Measurements from ENCODE around the gene TCERG1L. TPM values are rescaled to one million over a fixed set of nuclear protein-coding genes. Genes with fewer than 3 reads are reported as not detected.

The TCERG1L gene
- total RNA-seq, 4 donors from 2014 or later, result not detected

DNA sequence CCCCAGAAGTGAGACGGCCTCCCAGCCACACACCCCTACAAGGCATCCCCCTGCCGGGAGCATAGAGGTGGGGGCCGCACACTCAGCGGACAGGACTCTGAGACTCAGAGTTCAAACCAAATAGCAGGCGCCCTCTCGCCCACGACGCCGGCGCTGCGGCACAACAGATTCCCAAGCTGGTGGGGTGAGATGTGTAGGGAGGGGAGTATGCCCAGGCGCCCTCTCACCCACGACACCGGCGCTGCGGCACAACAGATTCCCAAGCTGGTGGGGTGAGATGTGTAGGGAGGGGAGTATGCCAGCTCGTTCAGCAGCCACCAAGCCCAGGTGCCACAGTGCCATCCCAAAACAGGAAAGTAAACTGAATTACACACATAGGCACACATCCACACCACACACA lies 64.7 kb downstream of the TCERG1L start:
- H3K36me3 ChIP-seq, result no peaks in the 10 kb centered on the region
- no peaks in the 10 kb centered on the region for H3K9me3 ChIP-seq
- no peaks in the 10 kb centered on the region for H3K27me3 ChIP-seq
- TF ChIP-seq, protein P1, sequence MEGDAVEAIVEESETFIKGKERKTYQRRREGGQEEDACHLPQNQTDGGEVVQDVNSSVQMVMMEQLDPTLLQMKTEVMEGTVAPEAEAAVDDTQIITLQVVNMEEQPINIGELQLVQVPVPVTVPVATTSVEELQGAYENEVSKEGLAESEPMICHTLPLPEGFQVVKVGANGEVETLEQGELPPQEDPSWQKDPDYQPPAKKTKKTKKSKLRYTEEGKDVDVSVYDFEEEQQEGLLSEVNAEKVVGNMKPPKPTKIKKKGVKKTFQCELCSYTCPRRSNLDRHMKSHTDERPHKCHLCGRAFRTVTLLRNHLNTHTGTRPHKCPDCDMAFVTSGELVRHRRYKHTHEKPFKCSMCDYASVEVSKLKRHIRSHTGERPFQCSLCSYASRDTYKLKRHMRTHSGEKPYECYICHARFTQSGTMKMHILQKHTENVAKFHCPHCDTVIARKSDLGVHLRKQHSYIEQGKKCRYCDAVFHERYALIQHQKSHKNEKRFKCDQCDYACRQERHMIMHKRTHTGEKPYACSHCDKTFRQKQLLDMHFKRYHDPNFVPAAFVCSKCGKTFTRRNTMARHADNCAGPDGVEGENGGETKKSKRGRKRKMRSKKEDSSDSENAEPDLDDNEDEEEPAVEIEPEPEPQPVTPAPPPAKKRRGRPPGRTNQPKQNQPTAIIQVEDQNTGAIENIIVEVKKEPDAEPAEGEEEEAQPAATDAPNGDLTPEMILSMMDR (IDR thresholded peaks at IDR 0.05), result no peak
- TF ChIP-seq POLR2A (IDR thresholded peaks at IDR 0.05), result no peak
- DNase-seq, result peak in 1 of 3 donors; percentile 39
- H3K27ac ChIP-seq, result no peak overlapping the region
- H3K4me3 ChIP-seq, result no peak overlapping the region
- H3K4me1 ChIP-seq, result no peaks in the 10 kb centered on the region

GRCh38 chr10:131246089-131246488 lies 65.4 kb downstream of the TCERG1L start:
- no peaks in the 10 kb centered on the region for H3K27me3 ChIP-seq
- TF ChIP-seq, protein P1 (IDR thresholded peaks at IDR 0.05), result no peak
- no peak for TF ChIP-seq POLR2A (IDR thresholded peaks at IDR 0.05)
- H3K4me1 ChIP-seq, result no peaks in the 10 kb centered on the region
- peak in 1 of 3 donors; percentile 19 for DNase-seq
- H3K4me3 ChIP-seq, result no peak overlapping the region
- H3K27ac ChIP-seq, result no peak overlapping the region
- H3K9me3 ChIP-seq, result no peaks in the 10 kb centered on the region
- H3K36me3 ChIP-seq, result no peaks in the 10 kb centered on the region

DNA sequence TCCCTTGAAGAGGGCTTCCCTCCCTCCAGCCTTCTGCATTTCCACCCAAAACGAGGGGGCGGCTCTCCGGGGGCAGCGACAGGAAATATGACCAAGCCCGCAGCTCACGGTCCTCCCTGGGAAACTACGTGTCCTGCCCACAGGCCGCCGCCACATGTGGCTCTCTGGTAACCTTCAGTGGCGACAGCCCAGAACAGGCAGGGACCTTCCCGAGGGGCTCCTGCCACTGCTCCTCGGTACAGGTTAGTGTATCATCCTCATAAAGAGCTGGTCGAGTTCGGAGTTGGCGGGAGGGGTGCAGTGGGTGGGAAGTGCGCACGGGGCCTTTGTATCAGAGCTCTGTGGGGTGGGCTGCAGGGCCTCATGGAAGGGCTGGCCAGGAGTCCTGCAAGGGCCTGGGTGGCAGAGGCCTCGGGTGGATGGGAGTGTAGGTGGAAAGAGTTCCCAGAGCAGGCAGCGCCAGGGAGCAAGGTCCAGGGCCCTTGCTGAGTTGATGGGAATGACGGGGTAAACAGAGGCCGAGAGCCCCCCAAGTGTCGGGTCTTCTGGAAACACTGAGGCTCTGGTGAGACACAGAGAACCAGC lies 66.0 kb downstream of the TCERG1L start:
- Histone ChIP-seq H3K27ac (no peak overlapping the region), H3K4me3 (no peak overlapping the region), H3K4me1 (no peaks in the 10 kb centered on the region), H3K27me3 (no peaks in the 10 kb centered on the region), H3K36me3 (no peaks in the 10 kb centered on the region), H3K9me3 (no peaks in the 10 kb centered on the region)
- TF ChIP-seq, protein P1 (IDR thresholded peaks at IDR 0.05), result no peak
- no peak for TF ChIP-seq POLR2A (IDR thresholded peaks at IDR 0.05)
- DNase-seq, result peak in 1 of 3 donors; percentile 42

DNA sequence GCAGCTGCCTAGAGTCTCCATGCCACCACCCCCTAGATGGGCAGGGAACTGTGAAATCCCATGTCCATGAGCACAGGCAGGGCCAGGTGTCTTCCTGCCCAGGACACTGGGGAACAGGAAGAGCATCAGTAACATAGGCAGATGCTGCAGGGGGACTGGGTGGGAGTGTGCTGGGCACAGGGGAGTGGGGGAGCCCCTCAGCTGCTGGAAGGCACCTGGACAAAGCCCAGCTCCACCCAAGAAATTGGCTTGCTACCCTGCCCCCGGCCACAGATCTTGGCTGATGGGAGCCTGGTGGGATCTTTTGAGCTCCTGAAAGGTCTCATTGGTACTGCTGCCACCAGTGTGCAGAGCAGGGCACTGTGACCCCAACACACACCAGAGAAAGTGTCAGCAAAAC lies 66.7 kb downstream of the TCERG1L start:
- Histone ChIP-seq H3K36me3 (no peaks in the 10 kb centered on the region), H3K27me3 (no peaks in the 10 kb centered on the region), H3K4me1 (no peaks in the 10 kb centered on the region), H3K9me3 (no peaks in the 10 kb centered on the region), H3K4me3 (no peak overlapping the region), H3K27ac (no peak overlapping the region)
- DNase-seq, result peak in 1 of 3 donors; percentile 9
- TF ChIP-seq POLR2A (IDR thresholded peaks at IDR 0.05), result no peak
- TF ChIP-seq, protein P1 (IDR thresholded peaks at IDR 0.05), result no peak

DNA sequence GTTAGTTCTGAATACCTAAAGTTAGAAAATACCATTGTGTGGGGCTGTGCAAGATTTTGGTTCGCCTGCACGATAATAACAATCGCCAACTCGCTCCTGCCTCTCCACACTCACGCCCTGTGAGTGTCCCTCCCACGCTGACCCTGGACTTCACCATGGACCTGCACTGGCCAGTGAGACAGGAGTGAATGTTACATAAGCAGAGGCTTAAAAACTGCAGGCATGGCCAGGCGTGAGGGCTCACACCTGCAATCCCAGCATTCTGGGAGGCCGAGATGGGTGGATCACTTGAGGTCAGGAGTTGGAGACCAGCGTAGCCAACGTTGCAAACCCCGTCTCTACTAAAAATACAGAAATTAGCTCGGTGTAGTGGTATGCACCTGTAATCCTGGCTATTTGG lies 68.4 kb downstream of the TCERG1L start:
- Histone ChIP-seq H3K27me3 (no peaks in the 10 kb centered on the region), H3K4me3 (no peak overlapping the region), H3K9me3 (no peaks in the 10 kb centered on the region), H3K36me3 (no peaks in the 10 kb centered on the region), H3K4me1 (no peaks in the 10 kb centered on the region), H3K27ac (no peak overlapping the region)
- TF ChIP-seq, protein P1 (IDR thresholded peaks at IDR 0.05), result no peak
- no peak for TF ChIP-seq POLR2A (IDR thresholded peaks at IDR 0.05)
- DNase-seq, result peak in 1 of 3 donors; percentile 20

DNA sequence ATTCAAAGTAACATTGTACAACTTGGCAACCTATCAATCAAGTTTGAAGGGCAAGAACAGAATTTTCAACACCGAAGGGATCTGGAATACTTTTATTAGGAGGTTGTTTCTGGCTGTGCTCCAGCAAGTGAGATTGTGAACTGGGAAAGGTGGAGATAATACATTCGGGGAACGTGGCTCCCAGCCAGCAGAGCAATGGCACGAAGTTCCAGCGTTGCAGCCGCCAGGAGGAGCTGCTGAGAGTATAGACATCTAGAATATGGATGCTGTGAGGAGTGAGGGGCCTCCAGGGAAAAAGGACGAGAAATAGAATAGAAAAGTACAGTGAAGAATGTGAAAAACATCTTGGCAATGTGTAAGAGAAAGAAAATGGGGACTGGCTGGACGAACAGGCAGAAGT lies 69.5 kb downstream of the TCERG1L start:
- no peaks in the 10 kb centered on the region for H3K4me1 ChIP-seq

More for the DNA sequence above, 69.5 kb downstream of the TCERG1L start:
- no peak overlapping the region for H3K27ac ChIP-seq
- TF ChIP-seq, protein P1 (IDR thresholded peaks at IDR 0.05), result peak in 1 of 6 experiments; percentile 5
- no peak for TF ChIP-seq POLR2A (IDR thresholded peaks at IDR 0.05)
- H3K27me3 ChIP-seq, result no peaks in the 10 kb centered on the region
- no peak for DNase-seq
- H3K36me3 ChIP-seq, result no peaks in the 10 kb centered on the region
- no peak overlapping the region for H3K4me3 ChIP-seq
- no peaks in the 10 kb centered on the region for H3K9me3 ChIP-seq

Measured in Peyer's patch (tissue), 4 donors.